ENCODE measurements around the gene DNHD1.

DNHD1 gene

GRCh38 chr11:6599449-6599848 is 102.4 kb downstream of the DNHD1 start:
- TF ChIP-seq GABPA (IDR thresholded peaks at IDR 0.05; ENCODE audit: low read depth): no peak
- no peak for TF ChIP-seq SPI1 (IDR thresholded peaks at IDR 0.05; ENCODE audit: borderline replicate concordance, low read depth)
- no peak for TF ChIP-seq CTCF (IDR thresholded peaks at IDR 0.05; ENCODE audit: insufficient read depth, low read length)
- TF ChIP-seq POLR2AphosphoS5 (IDR thresholded peaks at IDR 0.05; ENCODE audit: low read depth): no peak
- no peak for TF ChIP-seq REST (IDR thresholded peaks at IDR 0.05; ENCODE audit: insufficient replicate concordance, low read depth)
- Histone ChIP-seq H3K27me3 (ENCODE audit: insufficient read depth, poor library complexity, severe bottlenecking) (no peaks in the 10 kb centered on the region), H3K4me3 (replicated peaks; ENCODE audit: insufficient read depth, low read length) (no peak overlapping the region), H3K27ac (replicated peaks) (no peak overlapping the region)
- DNase-seq (ENCODE audit: low read depth in 1 of 2, low spot score in 1 of 2): no peak

GRCh38 chr11:6599881-6600390 is 102.9 kb downstream of the DNHD1 start:
- no peak overlapping the region for H3K27ac ChIP-seq (replicated peaks)
- TF ChIP-seq SPI1 (IDR thresholded peaks at IDR 0.05; ENCODE audit: borderline replicate concordance, low read depth) (no peak), POLR2AphosphoS5 (IDR thresholded peaks at IDR 0.05; ENCODE audit: low read depth) (no peak), GABPA (IDR thresholded peaks at IDR 0.05; ENCODE audit: low read depth) (no peak), REST (IDR thresholded peaks at IDR 0.05; ENCODE audit: insufficient replicate concordance, low read depth) (no peak), CTCF (IDR thresholded peaks at IDR 0.05; ENCODE audit: insufficient read depth, low read length) (no peak)

GRCh38 chr11:6601041-6601461 is 104.0 kb downstream of the DNHD1 start:
- TF ChIP-seq SPI1 (IDR thresholded peaks at IDR 0.05; ENCODE audit: borderline replicate concordance, low read depth) (no peak), REST (IDR thresholded peaks at IDR 0.05; ENCODE audit: insufficient replicate concordance, low read depth) (no peak), POLR2AphosphoS5 (IDR thresholded peaks at IDR 0.05; ENCODE audit: low read depth) (no peak), CTCF (IDR thresholded peaks at IDR 0.05; ENCODE audit: insufficient read depth, low read length) (no peak), GABPA (IDR thresholded peaks at IDR 0.05; ENCODE audit: low read depth) (no peak)
- Histone ChIP-seq H3K4me3 (replicated peaks; ENCODE audit: insufficient read depth, low read length) (no peak overlapping the region), H3K27me3 (ENCODE audit: insufficient read depth, poor library complexity, severe bottlenecking) (no peaks in the 10 kb centered on the region), H3K27ac (replicated peaks) (no peak overlapping the region)
- no peak for DNase-seq (ENCODE audit: low read depth in 1 of 2, low spot score in 1 of 2)

More at GRCh38 chr11:6599881-6600390, 102.9 kb downstream of the DNHD1 start:
- H3K27me3 ChIP-seq (ENCODE audit: insufficient read depth, poor library complexity, severe bottlenecking): no peaks in the 10 kb centered on the region
- DNase-seq (ENCODE audit: low read depth in 1 of 2, low spot score in 1 of 2): no peak
- H3K4me3 ChIP-seq (replicated peaks; ENCODE audit: insufficient read depth, low read length): no peak overlapping the region
